Globus pallidus (tissue), 1 donor: ENCODE data around the gene HDDC3.

ENCODE experiments used
- DNase-seq: peaks from one replicate; pipeline ENCODE4 v3.0.0-alpha.2; 2015; ENCODE audit warnings: low spot score

The HDDC3 gene, protein sequence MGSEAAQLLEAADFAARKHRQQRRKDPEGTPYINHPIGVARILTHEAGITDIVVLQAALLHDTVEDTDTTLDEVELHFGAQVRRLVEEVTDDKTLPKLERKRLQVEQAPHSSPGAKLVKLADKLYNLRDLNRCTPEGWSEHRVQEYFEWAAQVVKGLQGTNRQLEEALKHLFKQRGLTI

DNA sequence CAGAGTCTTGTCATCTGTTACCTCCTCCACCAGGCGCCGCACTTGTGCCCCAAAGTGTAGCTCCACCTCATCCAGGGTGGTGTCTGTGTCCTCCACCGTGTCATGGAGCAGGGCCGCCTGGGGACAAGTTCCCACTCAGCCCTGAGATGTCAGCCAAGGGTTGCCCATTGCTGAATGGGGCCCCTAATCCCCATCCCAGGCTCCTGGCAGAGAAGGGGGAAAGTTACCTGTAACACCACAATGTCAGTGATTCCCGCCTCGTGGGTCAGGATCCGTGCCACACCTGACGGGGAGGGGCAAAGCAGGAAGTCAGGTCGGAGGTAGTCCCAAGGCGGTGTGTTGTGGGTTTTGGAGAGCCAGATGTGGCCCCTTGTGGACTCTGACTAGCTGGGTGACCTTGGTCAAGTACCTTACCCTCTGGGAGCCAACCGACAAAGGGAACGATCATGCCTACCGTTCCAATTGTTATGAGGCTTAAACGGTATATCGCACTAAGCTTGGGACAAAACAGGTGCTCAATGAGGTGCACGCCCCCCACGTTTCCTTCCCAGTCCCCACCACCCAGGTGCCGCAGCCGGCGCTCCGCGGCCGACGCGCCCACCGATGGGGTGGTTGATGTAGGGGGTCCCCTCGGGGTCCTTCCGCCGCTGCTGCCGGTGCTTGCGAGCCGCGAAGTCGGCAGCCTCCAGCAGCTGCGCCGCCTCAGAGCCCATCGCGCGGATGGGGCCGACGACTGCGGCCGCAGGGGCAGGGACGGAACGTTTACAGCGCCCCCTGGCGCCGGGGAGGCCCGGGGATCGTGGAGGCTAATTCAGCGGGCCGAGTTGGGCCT, at the start of gene HDDC3:
HDDC3 (minus strand) TSS at position 722 of the 832 bp plus-strand sequence; CDS start at position 713, 9 bp downstream.
- peak; percentile 78 for DNase-seq

DNA sequence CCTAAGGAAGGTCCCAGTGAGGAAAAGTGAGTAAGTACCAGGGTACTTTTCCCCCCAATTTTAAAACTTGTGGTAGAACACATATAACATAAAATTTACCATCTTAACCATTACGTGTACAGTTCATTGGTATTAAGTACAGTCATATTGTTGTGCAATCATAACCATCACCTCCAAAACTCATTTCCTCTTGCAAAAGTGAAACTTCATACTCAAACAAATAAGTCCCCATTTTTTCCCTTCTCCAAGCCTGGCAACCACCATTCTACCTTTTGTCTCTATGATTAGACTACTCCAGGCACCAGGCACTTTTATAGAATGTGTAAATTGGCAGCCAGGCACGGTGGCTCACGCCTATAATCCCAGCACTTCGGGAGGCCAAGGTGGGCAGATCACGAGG, 49.8 kb upstream of the HDDC3 start:
- DNase-seq, result no peak

DNA sequence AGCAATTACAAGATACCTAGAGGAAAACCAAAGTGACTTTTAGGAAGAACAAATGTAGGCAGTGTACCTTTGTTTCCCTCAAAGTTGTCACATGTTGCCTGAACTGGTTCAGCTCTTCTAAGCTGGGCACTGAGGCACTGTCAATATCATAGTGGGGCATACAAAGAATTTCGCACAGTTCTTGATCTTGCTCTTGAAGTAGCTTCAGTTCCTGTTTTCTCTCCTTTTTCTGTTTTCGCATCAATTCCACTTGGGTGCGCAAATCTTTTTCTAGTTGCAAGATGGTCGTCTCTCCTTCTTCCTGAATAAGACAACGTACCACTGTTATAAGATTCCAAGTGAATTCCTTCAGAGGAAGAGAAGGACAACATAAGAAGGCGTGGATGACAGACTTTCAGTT, 49.3 kb upstream of the HDDC3 start:
- DNase-seq, result no peak

DNA sequence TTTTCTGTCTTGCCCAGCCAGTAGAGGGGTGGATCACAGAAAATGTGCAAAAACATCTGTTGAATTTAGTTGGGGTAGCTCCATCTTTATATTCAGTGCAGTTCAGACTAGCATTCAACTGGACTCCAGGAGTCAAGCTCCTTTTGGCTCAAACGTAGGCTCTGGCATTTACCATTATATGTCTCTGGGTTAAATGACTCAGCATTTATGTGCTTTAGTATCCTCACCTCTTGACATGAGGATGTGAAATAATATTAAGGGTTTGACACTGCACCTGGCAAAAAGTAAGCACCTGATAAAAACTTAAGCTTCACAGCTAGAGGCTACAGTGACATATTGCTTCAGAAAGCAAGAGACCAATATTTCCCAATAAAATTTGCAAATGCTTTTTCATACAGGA, 47.2 kb upstream of the HDDC3 start:
- no peak for DNase-seq

DNA sequence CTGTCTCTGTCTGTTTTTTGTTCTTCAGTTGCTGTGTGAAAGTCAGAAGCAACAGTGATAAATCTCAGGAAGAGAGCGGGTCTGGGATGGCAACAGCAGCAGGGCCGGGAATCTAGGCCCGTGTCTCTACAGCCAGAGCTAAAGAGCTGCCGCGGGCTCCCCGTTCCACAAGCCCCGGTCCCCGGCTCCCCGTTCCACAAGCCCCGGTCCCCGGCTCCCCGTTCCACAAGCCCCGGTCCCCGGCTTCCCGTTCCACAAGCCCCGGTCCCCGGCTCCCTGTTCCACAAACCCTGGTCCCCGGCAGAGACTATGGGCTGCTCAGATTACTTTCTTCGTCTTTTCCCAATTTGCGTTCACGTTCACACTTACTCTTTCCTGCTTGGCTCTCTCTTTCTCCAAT, 41.9 kb upstream of the HDDC3 start:
- no peak for DNase-seq

DNA sequence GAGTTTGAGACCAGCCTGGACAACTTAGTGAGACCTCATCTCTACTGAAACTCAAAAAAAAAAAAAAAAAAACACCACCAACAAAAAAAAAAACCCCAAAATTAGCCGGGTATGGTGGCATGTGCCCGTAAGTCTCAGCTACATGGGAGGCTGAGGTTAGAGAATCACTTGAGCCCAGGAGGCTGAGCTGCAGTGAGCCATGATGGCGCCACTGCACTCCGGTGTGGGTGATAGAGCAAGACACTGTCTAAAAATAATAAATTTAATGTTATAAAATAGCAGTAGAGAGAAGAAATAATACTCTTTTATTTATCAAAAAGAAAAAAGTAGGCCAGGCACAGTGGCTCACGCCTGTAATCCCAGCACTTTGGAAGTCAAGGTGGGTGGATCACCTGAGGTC, 39.8 kb upstream of the HDDC3 start:
- DNase-seq, result no peak

DNA sequence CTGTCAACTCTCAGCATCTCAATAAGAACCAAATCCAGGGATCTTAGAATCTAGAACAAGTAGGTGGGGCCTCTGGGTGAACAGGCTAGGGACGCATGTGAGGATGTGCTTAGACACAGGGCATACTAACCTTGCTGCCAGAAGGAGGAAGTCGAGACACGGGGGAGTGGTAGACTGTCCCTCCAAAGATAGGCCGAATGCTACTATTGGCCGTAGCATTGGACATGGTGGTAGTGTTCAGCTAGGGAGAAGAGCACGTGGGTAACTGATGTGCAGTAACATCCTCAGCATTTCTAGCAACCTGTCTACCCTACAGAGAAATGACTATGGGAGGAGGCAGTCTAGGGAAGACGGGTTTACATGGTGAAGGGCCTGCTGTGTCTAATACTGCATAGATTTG, 37.9 kb upstream of the HDDC3 start:
- no peak for DNase-seq

DNA sequence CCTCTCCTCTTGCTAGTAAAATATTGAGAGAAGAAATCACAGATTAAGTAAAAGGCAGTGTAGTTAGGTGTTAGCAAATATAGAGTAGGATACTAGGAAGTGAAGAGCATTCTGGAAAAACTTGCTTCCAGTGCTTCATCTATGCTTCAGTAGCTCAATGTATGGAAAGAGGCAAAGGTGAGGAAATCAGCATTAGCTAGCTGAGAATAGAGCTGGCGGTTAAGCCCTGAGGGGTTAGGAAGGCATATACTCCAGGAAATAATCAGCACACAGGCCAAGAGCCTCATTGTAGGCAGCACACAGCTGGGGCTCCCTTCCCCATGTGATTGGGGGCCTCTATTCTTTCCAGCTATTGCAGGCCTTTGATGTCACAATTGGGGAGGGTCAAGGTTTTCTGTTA, 36.1 kb upstream of the HDDC3 start:
- DNase-seq, result no peak

DNA sequence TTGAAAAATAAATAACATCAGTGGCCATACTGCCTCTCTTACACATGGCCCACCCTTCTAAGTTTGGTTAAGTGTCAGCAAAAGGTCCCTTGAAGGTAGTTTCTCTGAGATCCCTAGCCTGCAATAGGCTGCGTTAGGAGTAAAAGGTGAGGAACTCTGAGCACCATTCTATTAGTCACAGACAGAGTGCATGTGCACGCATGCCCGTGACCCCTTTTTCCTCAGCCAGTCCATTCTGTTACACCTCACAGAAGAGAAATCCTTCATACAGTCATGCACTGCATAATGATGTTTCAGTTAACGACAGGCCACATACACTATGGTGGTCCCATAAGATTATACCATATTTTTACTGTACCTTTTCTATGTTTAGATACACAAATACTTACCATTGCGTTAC, 34.9 kb upstream of the HDDC3 start:
- no peak for DNase-seq

DNA sequence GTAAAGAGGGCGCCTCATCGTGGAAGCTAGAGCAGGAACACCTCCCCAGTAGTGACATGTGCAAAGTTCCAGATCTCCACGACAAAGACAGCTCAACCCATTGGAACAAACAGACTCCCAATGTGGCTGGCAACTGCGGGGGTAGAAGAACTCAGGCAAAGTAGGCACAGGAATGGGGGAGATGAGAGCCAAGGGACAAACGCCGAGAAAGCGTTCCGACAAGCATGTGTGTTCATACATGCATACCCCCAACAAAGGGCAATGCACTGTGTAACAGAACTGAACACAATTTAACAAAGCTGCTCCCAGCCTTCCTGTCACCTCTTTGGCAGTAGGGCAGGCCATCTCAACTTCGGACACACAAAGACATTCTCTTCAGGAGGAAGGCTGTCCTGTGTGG, 33.9 kb upstream of the HDDC3 start:
- DNase-seq, result no peak

DNA sequence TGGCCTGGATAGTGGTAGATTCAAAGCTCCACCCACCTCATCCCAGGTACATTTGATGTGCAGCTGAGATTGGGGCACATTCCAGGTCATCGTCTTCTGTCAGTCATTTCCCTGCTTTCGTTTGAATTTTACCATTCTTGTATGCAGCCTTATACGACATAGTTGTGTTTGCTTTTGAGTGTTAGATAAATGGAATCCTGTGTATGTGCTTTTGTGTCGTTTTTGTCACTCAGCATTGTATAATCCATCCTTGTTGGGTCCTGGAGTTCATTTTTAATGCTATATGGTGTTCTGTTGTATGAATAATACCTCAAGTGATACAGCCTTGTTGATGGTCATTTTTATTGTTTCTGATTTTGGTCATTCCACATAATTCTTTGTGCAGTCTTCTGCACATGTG, 29.7 kb upstream of the HDDC3 start:
- no peak for DNase-seq

DNA sequence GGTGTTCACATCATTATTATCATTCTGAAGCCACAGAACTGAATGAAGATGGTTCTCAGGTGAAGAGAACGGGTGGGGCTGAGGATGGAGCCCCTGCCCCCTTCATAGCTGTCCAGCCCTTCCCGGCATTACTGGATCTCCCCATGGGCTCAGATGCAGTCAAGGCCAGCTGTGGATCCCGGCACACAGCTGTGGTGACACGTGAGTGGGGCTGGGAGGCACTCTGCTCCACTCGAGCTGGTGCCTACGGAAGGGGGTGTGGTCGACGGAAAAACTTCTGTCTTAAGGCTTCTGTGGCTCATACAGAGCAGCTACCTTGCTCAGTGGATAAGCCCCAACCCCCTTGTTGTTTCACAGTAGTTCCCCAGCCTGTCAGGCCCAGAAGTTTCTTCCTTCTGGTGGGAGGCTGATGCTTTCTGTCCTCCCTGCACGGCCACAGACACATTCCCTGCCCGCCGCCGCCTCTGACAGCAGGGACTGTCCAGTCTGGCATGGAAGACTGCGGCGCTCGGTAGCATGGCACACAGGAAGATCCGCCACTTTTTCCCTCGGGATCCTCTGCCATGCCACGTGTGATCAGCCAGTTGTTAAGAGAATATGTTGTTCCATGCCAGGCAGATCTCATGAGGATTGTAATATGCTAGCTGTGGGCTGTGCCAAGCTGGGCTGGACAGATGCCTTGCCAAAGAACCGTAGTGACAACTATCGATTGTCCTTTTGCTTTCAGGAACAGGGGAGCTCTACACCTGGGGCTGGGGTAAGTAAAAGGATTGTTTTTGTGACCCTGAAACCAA, 28.1 kb upstream of the HDDC3 start:
- DNase-seq, result no peak

DNA sequence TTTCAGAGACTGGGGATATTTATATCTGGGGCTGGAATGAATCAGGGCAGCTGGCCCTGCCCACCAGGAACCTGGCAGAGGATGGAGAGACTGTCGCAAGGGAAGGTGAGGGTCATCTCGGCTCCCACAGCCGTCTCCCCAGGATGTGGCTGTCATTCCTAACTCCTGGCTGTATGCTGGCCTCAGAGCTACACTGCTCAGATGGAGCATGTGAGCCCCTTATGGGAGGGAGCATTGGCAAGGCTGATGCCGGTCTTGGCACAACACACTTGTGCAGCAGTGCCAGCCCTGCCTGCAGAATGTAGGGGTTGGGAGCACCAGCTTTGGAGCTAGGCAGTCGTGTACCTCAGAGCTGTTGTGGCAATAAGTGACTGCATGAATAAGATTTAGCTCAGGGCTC, 27.5 kb upstream of the HDDC3 start:
- DNase-seq, result peak; percentile 76

DNA sequence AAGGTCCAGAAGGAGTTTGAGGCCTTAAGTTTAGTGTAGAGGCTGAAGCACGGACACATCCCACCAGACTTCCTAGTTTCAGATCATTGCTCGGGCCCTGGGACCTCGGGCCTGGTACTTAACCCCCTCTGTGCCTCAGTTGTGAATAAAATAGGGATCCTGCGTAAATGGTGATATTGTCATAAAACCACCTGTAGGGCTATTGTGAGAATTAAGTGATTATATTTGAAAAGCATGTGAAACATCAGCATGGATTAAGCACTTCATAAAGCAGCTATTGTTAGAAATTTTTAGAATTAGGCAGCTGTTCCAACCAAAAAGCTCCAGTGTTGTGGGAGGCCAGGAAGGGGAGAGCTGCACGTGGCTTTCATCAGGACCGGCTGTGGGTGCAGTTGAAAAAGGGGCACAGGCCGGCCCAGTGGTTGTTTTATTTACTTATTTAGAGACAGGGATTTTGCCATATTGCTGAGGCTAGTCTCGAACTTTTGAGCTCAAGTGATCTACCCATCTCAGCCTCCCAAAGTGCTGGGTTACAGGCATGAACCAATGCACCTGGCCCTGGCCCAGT, 26.8 kb upstream of the HDDC3 start:
- DNase-seq, result no peak

DNA sequence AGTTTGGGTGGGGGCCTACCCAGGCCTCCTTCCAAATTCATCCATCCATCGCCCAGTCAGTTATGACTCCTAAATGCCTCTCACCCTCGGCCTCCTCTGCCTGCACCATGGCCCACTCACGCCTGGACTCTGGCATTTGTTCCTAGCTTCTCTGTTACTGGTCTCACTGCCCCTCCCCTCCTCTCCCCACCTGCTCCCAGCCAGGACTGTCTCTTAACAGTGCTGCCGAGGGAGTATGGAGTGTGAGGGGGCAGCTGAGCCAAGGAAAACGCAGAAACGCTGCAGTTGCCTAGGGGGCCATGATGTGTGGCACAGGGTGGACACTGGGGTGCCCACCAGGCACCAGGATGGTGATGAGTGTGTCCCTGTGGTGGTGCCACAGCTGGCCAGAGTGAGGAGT, 25.4 kb upstream of the HDDC3 start:
- DNase-seq, result no peak

DNA sequence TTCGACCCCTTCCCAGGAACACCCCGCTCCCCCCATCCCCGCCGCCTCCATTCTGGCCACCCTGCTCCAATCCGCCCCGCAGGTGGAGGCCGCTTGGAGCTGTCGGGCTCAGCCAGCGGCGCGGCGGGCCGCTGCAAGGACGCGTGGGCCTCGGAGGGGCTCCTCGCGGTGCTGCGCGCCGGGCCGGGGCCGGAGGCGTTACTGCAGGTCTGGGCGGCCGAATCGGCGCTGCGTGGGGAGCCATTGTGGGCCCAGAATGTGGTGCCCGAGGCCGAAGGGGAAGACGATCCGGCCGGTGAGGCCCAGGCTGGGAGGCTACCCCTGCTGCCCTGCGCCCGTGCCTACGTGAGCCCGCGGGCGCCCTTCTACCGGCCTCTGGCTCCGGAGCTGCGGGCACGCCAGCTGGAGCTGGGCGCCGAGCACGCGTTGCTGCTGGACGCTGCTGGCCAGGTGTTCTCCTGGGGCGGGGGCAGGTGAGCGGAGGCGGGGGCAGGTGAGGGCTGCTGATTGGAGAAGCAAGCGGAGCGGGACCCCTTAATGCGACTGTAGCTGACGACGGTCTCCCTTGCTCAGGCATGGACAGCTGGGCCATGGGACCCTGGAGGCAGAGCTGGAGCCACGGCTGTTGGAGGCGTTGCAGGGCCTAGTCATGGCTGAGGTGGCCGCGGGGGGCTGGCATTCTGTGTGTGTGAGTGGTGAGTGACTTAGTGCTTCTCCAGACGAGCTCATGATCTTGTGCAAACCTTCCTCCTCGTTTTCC, 24.9 kb upstream of the HDDC3 start:
- DNase-seq, result no peak

DNA sequence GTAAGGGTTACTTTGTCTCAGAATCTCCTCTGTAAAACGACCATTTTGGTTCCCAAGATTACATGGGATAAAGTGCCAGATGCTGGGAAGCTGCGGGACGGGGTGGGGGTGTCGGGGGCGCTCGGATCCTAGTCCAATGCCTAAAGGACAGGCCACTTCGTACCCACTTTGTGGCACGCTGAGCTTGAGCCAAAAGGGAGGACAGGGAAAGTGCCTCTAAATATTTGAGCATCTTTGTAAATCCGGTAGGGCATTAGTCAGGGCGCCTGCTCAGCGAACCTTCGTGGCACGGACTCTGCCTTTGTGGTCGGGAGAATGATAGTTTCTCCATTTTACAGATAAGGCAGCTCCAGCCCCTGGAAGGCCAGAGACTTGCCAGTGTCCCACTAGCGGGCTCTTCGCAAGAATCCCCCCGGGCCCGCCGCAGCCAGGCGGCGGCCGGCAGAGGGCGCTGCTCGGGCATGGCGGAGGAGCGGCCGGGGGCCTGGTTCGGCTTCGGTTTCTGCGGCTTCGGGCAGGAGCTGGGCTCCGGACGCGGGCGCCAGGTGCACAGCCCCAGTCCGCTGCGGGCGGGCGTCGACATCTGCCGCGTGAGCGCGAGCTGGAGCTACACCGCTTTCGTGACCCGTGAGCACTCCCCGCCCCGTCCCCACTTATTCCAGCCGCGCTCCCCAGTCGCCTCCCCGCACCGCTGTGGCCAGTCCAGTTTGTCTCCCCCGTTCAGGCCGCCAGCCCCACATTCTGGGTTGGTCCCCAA, 24.1 kb upstream of the HDDC3 start:
- DNase-seq, result peak; percentile 56

DNA sequence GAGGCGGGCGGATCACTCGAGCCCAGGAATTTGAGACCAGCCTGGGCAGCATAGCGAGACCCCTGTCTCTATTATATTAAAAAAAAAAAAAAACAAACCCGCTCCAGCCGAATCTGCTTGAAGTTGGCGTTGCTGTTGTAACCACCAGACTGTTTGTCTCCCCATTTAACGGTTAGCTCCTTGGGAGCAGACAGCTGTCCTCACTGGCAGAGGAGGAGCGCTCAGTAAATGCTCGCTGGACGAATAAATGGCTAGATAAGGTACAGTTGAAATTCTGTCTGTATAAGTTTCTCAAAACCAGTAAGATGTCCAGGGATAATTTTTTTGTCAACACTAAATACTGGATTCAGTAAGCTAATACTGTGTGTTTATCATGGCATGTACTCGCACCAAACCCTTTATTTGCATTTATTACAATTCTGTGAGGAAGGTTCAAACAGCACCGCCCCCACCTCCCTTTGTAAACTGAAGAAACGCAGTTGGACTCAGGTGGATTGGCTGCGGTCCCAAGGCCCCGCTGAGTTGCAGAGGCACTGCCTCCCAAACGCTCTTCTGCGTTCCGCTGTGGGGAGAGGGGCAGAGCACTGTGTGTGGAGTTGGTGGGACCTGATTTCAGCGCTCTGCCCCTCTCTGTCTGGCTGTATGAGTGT, 23.4 kb upstream of the HDDC3 start:
- DNase-seq, result no peak

DNA sequence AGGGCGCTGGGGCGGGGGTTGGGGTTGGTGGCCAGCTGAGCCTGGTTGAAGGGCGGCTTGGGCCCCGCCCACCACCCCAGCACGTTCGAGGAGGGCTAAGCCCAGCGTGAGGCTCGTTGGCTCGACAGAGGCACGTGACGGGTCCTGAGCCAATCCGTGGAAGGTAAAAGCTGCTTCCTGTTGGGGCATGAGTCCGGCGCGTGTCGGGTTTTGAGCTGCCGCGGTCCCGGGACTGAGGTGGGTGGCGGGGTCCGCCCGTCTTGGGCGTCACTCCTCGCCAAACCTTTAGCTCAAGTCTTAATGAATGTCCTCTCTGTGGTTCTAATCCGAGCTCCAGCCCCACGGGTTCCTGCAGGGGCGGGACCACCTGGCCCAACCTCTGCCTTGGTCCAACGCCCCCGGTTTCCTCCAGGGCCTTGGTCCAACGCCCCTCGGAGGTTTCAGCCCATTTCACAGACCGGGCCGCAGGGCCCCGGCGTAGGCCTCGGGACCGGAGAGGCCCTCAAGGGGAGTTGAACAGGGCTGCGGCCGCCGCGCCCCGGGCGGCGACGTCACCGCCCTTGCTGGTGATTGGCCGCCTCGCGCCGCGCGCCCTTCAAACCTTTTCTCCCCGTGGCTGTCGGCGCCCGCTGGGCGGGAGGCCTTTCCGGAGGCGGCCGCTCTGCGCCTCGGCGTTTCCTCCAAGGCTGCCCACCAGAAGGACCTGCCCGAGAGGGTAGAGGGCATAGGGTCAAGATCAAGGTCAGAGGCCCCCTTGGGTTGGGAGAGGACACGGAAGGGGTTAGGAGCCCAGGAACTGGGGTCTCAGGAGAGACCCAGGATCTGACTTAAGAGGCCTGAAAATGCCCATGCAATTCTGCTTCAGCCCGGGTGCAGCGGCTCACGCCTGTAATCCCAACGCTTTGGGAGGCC, 22.6 kb upstream of the HDDC3 start, which contains the start of gene RCCD1:
RCCD1 (plus strand) TSS at position 173 of the 912 bp plus-strand sequence. CDS start 1,851 bp downstream, outside the sequence.
- peak; percentile 94 for DNase-seq
